HG03280 (cell line): Measurements from ENCODE around the gene SMURF2.
"Not testable (repeated sequence)": the region's sequence is repeated elsewhere in the genome, so short reads cannot be mapped to it uniquely, and the experiment has no call there.

ENCODE experiments used
- ATAC-seq: cut with Tn5 transposase; IDR thresholded peaks from one replicate; pipeline ENCODE4 v1.9.1; 2021; ENCODE audit warnings: mild to moderate bottlenecking, moderate library complexity; ENCODE audit not compliant: unreplicated experiment

SMURF2 gene

DNA sequence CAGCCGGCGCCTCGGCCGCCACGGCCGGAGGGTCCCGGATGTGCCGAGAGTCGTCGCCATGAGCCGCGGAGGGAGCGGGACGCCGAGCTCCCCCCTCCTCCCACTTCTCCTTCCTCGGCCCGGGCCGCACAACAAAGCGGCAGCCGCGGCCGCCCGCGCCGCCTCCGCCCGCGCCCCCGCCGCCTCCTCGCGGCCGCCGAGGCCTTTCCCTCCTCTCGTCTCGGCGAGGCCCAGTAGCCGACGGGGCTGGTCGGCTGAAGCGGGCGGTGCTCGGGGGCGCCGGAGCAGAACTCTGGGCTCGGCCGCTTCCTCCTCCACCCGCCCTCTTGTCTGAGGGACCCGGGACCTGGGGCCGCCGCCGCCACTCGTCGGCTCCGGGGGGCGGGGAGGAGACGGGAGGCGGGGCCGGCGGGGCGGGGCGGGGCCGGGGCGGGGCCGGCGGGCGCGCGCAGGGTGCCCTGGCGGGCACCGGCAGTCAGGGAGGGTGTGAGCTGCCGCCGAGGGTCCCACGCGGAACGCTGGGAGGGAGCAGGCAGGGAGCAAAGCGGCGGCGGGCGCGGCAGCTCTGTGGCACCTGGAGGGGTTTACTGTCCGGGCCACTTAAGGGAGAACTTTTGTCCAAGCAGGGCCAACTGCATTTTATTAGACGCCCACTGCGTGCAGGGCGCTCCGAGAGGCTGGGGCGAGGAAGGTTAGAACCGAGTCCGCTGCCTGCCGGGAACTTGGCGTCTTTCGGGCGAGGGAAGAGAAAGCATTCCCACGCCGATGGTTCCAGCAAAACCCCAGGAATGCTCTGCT, at the start of gene SMURF2:
Gene SMURF2, minus strand, starts transcription at position 332 of the 798 bp plus-strand sequence. CDS start 427 bp downstream, outside the sequence.
- peak; percentile 88 for ATAC-seq

DNA sequence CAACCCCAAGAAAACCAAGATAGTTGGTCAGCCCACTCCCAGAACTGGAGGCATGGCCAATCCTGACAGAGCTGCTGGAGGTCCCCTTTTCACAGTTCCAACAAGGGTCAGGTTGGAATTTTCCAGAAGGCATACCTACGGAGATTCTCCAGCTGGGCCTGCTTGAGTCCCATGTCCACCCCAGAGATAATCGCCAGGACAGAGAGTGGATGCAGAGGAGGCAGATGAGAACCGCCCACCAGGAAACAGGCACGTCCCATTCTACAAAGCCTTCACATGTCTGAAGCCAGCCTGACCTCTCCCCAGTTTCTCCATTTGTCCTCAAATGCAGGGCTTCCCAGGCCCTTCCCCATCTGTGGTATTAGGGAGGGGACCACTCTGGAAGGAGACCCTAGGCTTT, 47.4 kb upstream of the SMURF2 start:
- no peak for ATAC-seq

DNA sequence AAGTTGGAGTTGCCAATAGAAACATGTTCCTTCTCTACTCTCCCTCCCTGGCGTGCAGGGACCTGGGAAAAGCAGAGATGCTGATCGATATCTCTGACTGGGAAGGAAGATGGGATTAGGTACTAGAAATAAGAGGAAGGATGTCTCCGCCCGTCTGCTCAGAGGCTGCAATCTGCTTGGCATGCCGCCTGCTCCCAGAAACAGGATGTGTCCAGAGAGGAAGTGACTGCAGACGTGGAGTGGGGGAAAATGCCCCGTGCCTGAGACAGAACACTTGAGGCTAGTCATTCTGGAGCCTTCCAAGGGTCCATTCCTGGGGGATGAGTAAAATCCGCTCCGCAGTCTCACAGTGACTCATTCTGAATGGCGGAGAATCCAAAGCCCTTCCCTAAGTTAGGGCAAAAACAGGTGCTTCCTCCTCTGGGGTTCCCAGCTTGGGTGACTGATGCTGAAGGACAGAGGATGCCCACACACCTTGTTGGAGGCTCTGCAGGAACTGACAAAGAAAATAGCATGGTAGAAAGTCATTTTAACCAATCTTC, 45.0 kb upstream of the SMURF2 start:
- ATAC-seq = no peak

DNA sequence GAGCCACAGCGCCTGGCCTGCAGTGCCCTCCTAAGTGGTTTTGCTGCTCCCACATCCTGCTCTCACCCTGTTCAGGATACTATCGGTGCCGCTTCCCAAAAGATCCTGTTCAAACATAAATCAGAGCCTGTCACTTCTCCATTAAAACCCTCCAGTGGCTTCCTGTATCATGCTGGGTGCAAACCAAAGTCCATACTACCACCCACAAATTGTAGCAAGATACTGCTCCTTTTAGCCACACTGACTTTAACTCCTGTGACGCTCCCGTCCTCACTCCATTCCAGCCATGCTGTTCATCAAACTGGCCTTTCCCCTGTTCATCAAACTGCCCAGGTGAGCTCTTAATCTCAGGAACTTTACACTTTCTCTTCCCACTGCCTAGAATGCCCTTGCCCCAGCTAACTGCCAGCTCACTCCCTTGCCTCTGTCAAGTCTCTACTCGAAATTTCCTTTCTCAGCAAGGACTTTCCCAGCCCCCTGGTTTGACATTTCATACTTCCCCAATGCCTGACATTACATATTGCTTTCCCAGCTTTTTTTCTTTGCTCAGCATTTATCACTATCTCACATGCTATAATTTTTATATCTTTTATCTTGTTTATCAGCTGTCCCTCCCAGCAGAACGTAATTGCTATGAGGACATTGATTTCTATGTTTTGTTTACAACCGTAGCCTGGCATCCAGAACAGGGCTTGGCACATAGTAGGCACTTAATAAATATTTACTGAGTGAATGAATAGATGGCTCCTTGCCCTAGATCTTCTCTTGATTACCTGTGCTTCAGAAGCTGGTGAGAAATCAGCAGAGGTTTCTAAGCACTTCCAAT, 44.3 kb upstream of the SMURF2 start:
- ATAC-seq = no peak

- ATAC-seq = no peak
These were observed 40.7 kb upstream of the SMURF2 start for GRCh38 chr17:64702815-64703214.

- no peak for ATAC-seq
These were observed 36.6 kb upstream of the SMURF2 start for GRCh38 chr17:64698725-64699124.

GRCh38 chr17:64694207-64694606, 32.1 kb upstream of the SMURF2 start:
- ATAC-seq = no peak

- no peak for ATAC-seq
These were observed 30.1 kb upstream of the SMURF2 start for GRCh38 chr17:64692187-64692586.

- no peak for ATAC-seq
These were observed 27.0 kb upstream of the SMURF2 start for GRCh38 chr17:64689106-64689505.

- ATAC-seq = no peak
These were observed 26.4 kb upstream of the SMURF2 start for GRCh38 chr17:64688481-64688880.

GRCh38 chr17:64687961-64688360, 25.9 kb upstream of the SMURF2 start:
- ATAC-seq = no peak

- no peak for ATAC-seq
These were observed 25.3 kb upstream of the SMURF2 start for GRCh38 chr17:64687376-64687775.

DNA sequence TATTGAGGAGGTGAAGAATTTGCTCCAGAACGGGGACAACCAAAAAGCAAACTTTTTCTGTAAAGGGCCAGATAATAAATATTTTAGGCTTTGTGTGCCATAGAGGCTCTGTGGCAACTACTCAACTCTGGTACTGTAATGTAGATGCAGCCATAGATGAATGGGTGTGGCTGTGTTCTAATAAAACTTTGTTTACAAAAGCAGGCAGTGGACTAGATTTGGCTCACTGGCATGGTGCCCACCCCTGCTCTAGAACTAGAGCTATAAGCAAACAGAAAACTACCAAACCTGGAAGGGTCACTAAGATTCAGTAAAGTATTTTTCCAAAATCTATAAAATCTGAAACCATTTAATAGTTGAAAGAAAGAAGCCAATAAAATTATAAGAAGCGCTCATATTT, 24.6 kb upstream of the SMURF2 start:
- ATAC-seq = no peak

- ATAC-seq = no peak
These were observed 23.6 kb upstream of the SMURF2 start for GRCh38 chr17:64685705-64686104.

DNA sequence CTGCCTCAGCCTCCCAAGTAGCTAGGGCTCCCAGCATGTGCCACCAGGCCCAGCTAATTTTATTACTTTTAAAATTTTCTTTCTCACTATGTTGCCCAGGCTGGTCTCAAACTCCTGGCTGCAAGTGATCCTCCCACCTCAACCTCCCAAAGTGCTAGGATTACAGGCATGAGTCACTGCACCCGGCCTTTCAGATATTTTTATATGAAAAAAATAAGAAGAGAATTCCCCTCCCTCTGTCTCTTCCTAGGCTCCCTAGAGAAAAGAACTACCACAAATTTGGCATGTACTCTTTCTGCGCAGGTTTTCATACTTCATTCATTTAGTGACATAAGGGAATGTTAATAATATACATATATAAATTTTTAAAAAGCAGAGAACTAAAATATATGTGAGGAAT, 21.7 kb upstream of the SMURF2 start:
- no peak for ATAC-seq

DNA sequence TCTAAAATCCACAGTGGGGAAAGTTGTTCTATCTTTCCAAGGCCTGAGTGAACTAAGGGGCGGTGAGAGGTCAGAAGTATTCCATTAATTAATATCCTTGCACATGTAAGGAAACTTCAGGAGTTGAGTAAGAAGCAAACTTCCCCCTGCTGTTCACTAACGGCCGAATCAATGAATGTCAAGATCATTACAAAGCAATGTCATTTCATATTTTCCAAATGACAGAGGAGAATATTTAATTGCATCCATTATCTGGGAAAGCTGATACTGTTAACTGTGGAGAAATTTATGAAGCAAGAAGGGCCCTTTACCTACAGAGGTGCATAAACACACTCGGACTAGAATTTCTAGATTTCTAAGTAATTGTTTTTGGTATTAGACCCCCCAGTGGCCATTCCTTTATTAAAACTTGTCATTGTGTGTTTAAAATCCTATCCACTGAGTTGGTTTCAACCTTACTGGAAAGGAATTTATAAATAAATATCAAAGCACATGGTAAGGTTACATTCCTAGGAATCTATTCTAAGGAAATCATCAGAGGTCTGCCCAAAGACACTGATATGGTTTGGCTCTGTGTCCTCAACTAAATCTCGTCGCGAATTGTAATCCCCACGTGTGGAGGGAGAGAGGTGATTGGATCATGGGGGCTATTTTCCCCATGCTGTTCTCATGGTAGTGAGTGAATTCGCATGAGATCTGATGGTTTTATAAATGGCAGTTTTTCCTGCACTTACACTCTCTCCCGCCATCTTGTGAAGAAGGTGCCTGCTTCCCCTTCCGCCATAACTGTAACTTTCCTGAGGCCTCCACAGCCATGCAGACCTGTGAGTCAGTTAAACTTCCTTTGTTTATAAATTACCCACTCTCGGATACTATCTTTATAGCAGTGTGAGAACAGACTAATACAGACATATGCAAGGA, 20.4 kb upstream of the SMURF2 start:
- no peak for ATAC-seq

DNA sequence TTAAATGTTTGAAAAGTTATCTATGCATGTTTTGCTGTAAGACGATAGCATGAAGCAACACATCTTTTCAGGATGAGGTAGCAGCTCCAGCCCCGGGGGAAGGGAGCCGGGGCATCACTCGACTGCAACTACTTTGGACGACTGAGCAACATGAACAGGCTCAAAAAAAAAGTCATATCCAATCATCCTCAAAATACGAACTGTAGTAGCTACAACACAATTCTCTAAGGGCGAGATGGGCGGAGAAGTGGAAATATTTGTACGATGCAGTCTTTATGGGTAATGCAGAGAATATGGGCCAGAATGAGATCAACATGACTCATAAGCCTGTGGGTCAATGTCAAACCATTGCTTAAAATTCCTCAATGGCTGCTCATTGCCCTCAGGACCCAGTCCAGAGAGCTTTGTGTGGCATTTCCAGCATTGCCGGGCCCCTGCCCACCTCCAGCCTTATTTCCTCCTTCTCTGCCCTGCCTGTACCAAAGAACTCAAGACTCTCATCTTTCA, 17.7 kb upstream of the SMURF2 start:
- no peak for ATAC-seq

- ATAC-seq = no peak
These were observed 14.7 kb upstream of the SMURF2 start for GRCh38 chr17:64676763-64677162.

GRCh38 chr17:64670843-64671590, 8.9 kb upstream of the SMURF2 start:
- not testable (repeated sequence) for ATAC-seq
